DMS 273 (cell line): ENCODE measurements around the gene AKAP11.
"Not testable (repeated sequence)": the region's sequence is repeated elsewhere in the genome, so short reads cannot be mapped to it uniquely, and the experiment has no call there.

Source experiments
- DNase-seq: peaks from one replicate; lab custom pipeline; 2025; ENCODE audit not compliant: unreplicated experiment; lab: John Stamatoyannopoulos, UW

The AKAP11 gene

GRCh38 chr13:42272115-42272803 is at the start of gene AKAP11:
Gene AKAP11, plus strand, starts transcription at chr13:42272152. Its CDS starts 14,197 bp downstream, at chr13:42286349.
- peak; percentile 73 for DNase-seq

DNA sequence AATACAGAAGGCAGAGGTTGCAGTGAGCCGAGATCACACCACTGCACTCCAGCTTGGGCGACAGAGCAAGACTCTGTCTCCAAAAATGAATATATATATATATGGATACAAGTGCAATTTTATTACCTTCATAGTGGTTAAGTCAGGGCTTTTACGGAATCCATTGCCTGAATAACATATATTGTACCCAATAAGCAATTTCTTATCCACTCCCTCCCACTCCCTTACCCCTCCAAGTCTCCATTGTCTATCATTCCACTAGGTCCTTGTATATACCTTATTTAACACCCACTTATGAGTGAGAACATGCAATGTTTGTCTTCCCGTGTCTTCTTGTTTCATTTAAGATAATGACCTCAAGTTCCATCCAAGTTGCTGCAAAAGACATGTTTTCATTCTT is 48.3 kb upstream of the AKAP11 start:
- no peak for DNase-seq

GRCh38 chr13:42225051-42225450 is 46.9 kb upstream of the AKAP11 start:
- DNase-seq, result no peak

DNA sequence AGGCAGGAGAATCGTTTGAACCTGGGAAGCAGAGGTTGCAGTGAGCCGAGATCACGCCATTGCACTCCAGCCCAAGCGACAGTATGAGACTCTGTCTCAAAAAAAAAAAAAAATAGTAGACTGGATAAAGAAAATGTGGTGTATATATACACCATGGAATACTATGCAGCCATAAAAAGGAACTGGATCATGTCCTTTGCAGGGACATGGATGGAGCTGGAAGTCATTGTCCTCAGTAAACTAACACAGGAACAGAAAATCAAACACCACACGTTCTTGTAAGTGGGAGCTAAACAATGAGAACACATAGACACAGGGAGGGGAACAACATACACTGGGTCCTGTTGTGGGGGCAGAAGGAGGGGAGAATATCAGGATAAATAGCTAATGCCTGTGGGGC is 45.2 kb upstream of the AKAP11 start:
- not testable (repeated sequence) for DNase-seq

- DNase-seq, result no peak
Observed at GRCh38 chr13:42228527-42228926, 43.4 kb upstream of the AKAP11 start.

DNA sequence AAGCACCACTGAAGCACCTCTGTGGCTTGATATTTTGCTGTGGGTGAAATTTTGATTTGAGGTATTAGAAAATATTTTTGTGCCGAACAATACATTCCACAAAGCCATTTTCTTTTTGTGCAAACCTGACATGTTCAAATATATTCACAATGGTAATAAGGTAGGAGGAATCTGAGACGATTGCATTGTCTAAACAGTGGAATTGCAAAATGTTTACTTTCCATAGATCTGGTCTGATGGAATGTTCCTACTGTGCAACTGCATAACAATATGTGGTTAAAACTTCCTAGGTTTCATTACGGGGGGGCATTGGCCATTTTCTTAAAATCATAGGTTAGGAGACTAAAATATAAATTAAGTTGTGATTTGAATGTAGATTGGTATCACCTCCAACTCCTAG is 42.7 kb upstream of the AKAP11 start:
- DNase-seq, result no peak

DNA sequence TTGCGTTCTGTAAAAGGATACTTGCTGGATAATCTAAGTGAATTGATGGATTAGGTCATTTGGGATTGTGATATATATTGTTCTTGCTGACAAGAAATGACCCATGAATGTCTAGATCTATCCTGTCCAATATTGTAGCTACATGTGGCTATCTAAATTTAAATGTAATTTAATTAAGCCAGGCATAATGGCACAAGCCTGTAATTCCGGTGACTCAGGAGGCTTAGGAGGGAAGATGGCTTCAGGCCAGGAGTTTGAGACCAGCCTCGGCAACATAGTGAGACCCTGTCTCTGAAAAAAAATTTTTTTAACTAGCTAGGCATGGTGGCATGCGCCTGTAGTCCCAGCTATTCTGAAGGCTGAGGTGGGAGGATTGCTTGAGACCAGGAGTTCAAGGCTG is 39.3 kb upstream of the AKAP11 start:
- DNase-seq, result no peak

GRCh38 chr13:42233726-42234125 is 38.2 kb upstream of the AKAP11 start:
- DNase-seq, result no peak

DNA sequence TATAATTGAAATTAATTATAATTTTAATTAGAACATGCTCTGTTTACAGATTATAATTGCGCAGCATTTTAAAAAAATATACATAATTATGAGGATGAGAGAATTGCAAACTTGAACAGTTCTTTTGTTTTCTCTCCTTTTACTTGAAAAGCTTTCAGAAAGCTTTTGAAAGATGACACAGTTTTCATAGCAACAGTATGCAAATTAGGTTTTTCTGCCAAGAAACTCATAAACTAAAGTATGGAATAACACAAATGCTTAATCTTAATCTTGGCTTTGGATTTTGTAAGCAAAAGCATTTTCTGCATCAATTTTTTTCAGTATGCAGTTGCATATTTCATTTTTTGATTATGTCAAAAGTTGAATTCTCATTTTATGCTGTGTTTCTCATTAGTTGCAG is 32.8 kb upstream of the AKAP11 start:
- no peak for DNase-seq

DNA sequence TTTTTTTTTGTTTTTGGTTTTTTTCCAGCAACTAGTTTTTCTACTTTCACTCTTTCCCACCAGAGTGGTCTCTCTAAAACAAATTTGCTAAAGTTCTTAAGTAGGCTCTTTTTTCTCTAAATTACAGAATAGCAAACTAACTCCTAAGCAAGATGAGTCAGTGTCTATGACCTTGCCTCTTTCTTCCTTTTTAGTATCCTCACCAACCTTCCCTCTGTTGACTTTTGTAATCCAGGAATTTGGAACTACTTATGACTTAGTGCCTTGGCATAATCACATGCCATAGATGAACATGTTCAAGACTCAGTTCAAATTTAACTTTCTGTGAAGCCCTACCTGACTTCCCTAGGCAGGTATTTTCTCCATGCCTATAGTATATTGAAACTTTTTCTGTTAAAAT is 32.3 kb upstream of the AKAP11 start:
- no peak for DNase-seq

DNA sequence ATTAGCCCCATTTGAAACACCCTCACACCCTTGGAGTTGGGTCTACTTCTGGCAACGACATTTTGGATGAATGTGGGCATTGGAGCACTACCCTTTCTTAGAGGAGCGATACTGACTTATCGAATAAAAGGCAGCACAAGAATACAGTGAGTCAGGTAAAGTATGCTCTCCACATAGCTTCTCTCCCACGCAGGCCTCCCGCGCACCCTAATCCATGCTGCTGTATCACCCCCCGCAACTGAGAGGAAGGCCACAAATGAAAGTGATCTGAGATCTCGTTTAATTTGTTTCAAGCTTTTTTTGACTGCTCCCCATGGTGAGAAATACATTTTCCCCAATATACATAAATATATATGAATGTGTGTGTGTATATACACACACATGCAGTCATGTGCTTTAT is 25.4 kb upstream of the AKAP11 start:
- DNase-seq, result no peak

DNA sequence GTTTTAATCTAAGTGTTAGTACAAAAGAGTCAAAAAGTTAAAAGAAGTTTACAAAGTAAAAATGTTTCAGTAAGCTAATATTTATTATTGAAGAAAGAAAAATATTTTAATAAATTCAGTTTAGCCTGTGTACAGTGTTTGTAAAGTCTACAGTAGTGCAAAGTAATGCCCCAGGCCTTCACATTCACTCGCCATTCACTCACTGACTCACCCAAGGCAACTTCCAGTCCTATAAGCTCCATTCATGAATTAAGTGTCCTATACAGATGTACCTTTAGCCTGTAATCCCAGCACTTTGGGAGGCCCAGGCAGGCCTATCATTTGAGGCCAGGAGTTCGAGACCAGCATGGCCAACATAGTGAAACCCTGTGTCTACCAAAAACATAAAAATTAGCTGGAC is 24.1 kb upstream of the AKAP11 start:
- DNase-seq, result no peak

GRCh38 chr13:42255886-42256285 is 16.1 kb upstream of the AKAP11 start:
- DNase-seq, result peak; percentile 7

GRCh38 chr13:42258747-42259146 is 13.2 kb upstream of the AKAP11 start:
- DNase-seq, result peak; percentile 71

DNA sequence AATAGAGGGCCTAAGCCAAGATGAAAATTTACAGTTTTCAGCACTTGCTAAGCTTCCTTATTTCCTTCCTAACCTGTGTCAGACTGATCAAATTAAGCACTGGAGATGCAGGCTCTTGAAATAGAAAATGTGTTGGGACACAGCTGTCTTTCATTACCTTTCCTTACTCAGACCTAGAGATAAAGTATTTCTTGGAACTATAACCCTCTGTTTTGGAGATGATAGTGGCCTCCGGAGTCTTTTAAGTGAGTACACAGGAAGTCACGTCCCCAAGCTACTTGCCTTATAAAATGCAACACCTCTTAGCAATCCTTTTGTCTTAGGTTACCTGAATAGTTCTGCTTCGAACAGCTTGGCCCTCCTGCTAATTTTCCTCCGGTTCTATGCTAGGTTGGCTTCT is 12.4 kb upstream of the AKAP11 start:
- DNase-seq, result no peak

- DNase-seq, result no peak
Observed at GRCh38 chr13:42260903-42261654, 10.9 kb upstream of the AKAP11 start.

- DNase-seq, result no peak
Observed at GRCh38 chr13:42266473-42266872, 5.5 kb upstream of the AKAP11 start.

GRCh38 chr13:42270160-42270856 is 1.6 kb upstream of the AKAP11 start:
- no peak for DNase-seq

GRCh38 chr13:42270857-42271215 is 1.1 kb upstream of the AKAP11 start:
- no peak for DNase-seq

DNA sequence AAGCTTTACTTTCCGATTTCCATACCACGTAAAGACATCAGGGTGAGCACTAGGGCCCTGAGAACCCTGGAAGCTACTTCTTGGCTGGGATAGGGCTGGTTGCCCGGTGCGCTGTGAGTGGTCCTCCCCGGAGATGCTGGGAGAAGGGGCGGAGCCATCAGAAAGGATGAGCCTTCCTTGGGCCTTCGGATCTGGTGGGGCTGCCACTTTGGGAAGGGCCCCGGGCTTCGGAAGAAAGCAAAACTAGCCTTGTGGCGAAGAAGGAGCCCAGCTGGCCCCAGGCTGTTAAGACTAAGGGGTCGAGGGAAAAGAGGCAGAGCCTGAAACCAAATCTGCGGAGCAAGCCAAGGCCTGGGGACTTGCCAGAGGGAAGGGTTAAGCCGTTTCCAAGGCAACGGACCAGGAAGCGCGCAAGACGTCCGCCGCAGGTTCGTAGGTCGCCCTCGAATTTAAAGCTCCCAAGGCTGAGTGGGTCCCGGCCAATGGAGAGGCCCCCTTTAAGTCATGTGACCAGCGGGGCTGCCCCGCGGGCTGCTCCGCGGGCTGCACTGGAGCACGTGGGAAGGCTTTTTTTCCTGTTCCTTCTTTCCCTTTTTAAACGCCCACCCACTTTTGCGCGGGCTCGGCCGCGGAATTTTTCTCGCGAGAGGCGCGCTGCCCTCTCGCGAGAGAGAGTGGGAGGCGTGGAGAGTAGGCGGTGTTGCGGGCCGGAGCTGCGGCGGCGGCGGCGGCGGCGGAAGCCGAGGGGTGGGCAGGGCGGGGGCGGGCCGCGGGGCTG is 426 bp upstream of the AKAP11 start:
- peak; percentile 98 for DNase-seq

DNA sequence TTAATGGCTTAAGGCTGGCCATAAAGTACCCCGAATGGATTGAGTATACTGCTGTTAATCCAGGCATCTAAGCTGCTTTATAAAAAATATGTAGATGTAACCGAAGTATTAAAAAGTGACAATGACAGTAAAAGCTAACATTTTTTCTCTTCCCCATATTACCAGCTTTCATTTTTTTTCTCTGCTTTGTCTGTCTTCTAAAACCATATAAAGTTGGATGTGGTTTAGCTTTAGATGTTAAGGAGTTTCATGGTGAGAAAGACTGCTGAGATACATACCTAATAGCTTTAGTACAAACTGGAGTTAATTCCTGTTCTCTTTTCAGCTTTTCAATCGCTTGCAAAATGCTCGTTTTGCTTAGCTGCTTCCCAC is 838 bp downstream of the AKAP11 start:
- DNase-seq, result no peak
